Forelimb muscle (tissue), 1 donor: Measurements from ENCODE around the gene LARP1B. TPM values are rescaled to one million over a fixed set of nuclear protein-coding genes. Genes with fewer than 3 reads are reported as not detected.
"Not testable (repeated sequence)": the region's sequence is repeated elsewhere in the genome, so short reads cannot be mapped to it uniquely, and the experiment has no call there.

Source experiments
- DNase-seq: peaks from one replicate; pipeline ENCODE4 v3.0.0-alpha.2; 2013; ENCODE audit warnings: low read depth
- polyA plus RNA-seq: library from polyadenylated mRNA; unstranded; fragments of 120-200 nt; gene quantifications from one replicate; pipeline ENCODE4 v1.2.1, GENCODE V29; 2013; ENCODE audit not compliant: insufficient read length

LARP1B gene
- 23.3 TPM for polyA plus RNA-seq

- peak; percentile 58 for DNase-seq
These were observed at the start of gene LARP1B for GRCh38 chr4:128060699-128061565. Gene LARP1B, plus strand, starts transcription at chr4:128061312. Its CDS starts 13,640 bp downstream, at chr4:128074952.

- DNase-seq, result no peak
These were observed 35.8 kb upstream of the LARP1B start for GRCh38 chr4:128025319-128025718.

GRCh38 chr4:128029907-128030306 is 31.2 kb upstream of the LARP1B start:
- no peak for DNase-seq

GRCh38 chr4:128031756-128032384 is 29.2 kb upstream of the LARP1B start:
- DNase-seq, result no peak

- DNase-seq, result no peak
These were observed 21.5 kb upstream of the LARP1B start for GRCh38 chr4:128039568-128039967.

- not testable (repeated sequence) for DNase-seq
These were observed 14.1 kb upstream of the LARP1B start for GRCh38 chr4:128047019-128047418.

GRCh38 chr4:128047514-128047913 is 13.6 kb upstream of the LARP1B start:
- not testable (repeated sequence) for DNase-seq

- not testable (repeated sequence) for DNase-seq
These were observed 9.9 kb upstream of the LARP1B start for GRCh38 chr4:128051229-128051628.

- not testable (repeated sequence) for DNase-seq
These were observed 6.2 kb upstream of the LARP1B start for GRCh38 chr4:128054907-128055306.

GRCh38 chr4:128055441-128056206 is 5.5 kb upstream of the LARP1B start:
- DNase-seq, result not testable (repeated sequence)

GRCh38 chr4:128056396-128056795 is 4.7 kb upstream of the LARP1B start:
- no peak for DNase-seq

- DNase-seq, result peak; percentile 17
These were observed 902 bp upstream of the LARP1B start for GRCh38 chr4:128060121-128060698.

GRCh38 chr4:128061566-128062536 is 739 bp downstream of the LARP1B start:
- no peak for DNase-seq

GRCh38 chr4:128066453-128066820 is 5.3 kb downstream of the LARP1B start:
- not testable (repeated sequence) for DNase-seq

- DNase-seq, result no peak
These were observed 7.8 kb downstream of the LARP1B start for GRCh38 chr4:128068918-128069317.

GRCh38 chr4:128076464-128076863 is 15.4 kb downstream of the LARP1B start:
- DNase-seq, result no peak

- not testable (repeated sequence) for DNase-seq
These were observed 34.2 kb downstream of the LARP1B start for GRCh38 chr4:128095293-128095692.

GRCh38 chr4:128107766-128108165 is 46.7 kb downstream of the LARP1B start:
- peak; percentile 13 for DNase-seq

- no peak for DNase-seq
These were observed 61.9 kb downstream of the LARP1B start for GRCh38 chr4:128123036-128123435.

GRCh38 chr4:128130621-128131020 is 69.5 kb downstream of the LARP1B start:
- DNase-seq, result no peak

- DNase-seq, result no peak
These were observed 73.8 kb downstream of the LARP1B start for GRCh38 chr4:128134925-128135324.
